ENCODE results near the gene ASAP2. TPM values are rescaled to one million over a fixed set of nuclear protein-coding genes. Genes with fewer than 3 reads are reported as not detected.
"Not testable (repeated sequence)": the region's sequence is repeated elsewhere in the genome, so short reads cannot be mapped to it uniquely, and the experiment has no call there.

Gene ASAP2
- total RNA-seq, 1 donor from 2014 or later: 24.3 TPM

DNA sequence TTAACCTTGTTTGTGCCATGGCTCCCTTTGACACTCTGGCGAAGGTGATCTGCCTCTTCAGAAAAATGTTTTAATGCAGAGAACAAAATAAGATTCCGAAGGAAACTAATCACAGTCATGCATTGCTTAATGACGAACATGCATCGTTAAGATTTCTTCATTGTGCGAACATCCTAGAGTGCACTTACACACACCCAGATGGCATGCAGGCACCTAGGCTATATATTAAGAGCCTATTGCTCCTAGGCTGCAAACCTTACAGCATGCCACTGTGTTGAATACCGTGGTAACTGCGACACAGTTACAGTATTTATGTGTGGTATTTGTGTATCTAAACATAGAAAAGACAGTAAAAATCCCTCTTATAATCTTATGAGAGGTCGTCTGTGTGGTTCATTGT, 8.3 kb downstream of the ASAP2 start:
- no peaks in the 10 kb centered on the region for H3K27me3 ChIP-seq (ENCODE audit: low read depth)
- TF ChIP-seq, protein P1, sequence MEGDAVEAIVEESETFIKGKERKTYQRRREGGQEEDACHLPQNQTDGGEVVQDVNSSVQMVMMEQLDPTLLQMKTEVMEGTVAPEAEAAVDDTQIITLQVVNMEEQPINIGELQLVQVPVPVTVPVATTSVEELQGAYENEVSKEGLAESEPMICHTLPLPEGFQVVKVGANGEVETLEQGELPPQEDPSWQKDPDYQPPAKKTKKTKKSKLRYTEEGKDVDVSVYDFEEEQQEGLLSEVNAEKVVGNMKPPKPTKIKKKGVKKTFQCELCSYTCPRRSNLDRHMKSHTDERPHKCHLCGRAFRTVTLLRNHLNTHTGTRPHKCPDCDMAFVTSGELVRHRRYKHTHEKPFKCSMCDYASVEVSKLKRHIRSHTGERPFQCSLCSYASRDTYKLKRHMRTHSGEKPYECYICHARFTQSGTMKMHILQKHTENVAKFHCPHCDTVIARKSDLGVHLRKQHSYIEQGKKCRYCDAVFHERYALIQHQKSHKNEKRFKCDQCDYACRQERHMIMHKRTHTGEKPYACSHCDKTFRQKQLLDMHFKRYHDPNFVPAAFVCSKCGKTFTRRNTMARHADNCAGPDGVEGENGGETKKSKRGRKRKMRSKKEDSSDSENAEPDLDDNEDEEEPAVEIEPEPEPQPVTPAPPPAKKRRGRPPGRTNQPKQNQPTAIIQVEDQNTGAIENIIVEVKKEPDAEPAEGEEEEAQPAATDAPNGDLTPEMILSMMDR (IDR thresholded peaks at IDR 0.05): no peak
- H3K9me3 ChIP-seq: no peaks in the 10 kb centered on the region
- H3K4me1 ChIP-seq: peaks cover 40% of the 10 kb centered on the region
- intact Hi-C loops (cut with DNase I): no loop called here
- no peaks in the 10 kb centered on the region for H3K36me3 ChIP-seq
- H3K4me3 ChIP-seq: no peak overlapping the region
- H3K27ac ChIP-seq: no peak overlapping the region
- DNase-seq (no peak), ATAC-seq (no peak)

DNA sequence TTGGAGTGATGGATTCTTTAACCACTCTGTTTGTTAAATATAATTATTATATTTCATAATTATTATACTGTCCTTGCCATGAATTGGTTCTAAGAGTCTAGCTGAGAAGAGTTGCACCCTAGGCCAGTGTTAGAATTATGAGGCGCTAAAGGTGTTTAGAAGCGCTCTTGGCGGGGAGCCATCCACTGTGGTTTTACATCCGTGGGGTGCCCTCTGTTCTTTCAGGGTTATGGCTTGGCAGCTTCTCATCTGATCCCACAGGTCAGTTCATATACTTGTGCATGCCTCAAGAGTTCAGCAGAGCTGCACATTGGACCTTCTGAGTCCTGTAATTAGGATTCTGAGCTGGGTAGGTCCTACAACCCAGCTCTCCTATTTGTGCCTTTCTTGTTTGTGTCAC, 9.1 kb downstream of the ASAP2 start:
- intact Hi-C loops (cut with DNase I): no loop called here
- TF ChIP-seq, protein P1 (IDR thresholded peaks at IDR 0.05): no peak
- Histone ChIP-seq H3K9me3 (no peaks in the 10 kb centered on the region), H3K27ac (no peak overlapping the region), H3K36me3 (no peaks in the 10 kb centered on the region), H3K4me3 (no peak overlapping the region), H3K27me3 (ENCODE audit: low read depth) (no peaks in the 10 kb centered on the region), H3K4me1 (peaks cover 37% of the 10 kb centered on the region)
- no peak for DNase-seq
- no peak for ATAC-seq

- peaks cover 40% of the 10 kb centered on the region for H3K4me1 ChIP-seq
- intact Hi-C loops (cut with DNase I); ATAC-seq: not testable (repeated sequence)
These were observed 9.5 kb downstream of the ASAP2 start for GRCh38 chr2:9216143-9216542.

DNA sequence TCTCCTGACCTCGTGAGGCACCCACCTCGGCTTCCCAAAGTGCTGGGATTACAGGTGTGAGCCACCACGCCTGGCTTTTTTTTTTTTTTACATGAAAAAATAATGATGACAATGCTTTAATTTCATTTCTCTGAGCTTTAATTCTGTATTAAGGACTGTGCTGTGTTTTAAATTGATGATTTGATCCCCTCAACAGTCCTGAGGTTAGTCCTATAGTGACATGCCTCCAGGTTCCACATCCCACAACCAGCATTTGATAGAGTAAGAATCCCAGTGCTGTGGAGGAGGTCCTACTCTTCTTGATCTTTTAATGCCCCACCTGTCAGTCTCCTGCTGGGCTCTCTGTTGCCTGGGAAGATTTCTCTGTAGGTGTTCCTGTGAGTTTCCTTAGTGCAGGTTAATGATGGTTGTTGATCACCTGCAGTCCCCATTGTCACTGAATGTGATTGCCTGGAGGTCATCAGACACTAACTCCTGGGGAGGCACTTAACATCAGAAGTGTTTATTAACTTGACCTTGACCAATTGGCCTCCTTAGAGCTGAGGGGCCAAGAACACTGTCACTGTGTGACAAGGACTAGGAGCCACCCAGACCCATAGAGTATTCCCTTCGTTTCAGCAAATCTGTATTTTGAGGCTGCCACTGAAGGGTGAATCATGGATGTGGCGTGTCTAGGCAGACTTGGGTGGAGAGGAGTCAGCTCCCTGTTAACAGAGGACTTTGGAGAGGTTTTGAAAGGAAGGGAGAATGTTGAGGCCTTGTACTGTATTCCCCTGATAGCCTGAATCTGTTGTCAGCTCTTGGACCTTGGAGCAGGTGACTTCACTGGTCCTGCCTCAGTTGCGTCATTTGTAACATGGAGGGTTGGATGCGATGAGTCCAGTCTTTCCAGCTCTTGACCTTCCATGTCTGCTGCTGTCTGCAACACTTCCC, 11.5 kb downstream of the ASAP2 start:
- intact Hi-C loops (cut with DNase I): no loop called here
- ATAC-seq (no peak), DNase-seq (no peak)
- H3K4me3 ChIP-seq: no peak overlapping the region
- H3K36me3 ChIP-seq: no peaks in the 10 kb centered on the region
- no peaks in the 10 kb centered on the region for H3K9me3 ChIP-seq
- no peak overlapping the region for H3K27ac ChIP-seq
- no peaks in the 10 kb centered on the region for H3K27me3 ChIP-seq (ENCODE audit: low read depth)
- TF ChIP-seq, protein P1 (IDR thresholded peaks at IDR 0.05): no peak
- peaks cover 37% of the 10 kb centered on the region for H3K4me1 ChIP-seq

More at GRCh38 chr2:9216143-9216542, 9.5 kb downstream of the ASAP2 start:
- not testable (repeated sequence) for H3K36me3 ChIP-seq; H3K27me3 ChIP-seq (ENCODE audit: low read depth); H3K9me3 ChIP-seq; H3K4me3 ChIP-seq; H3K27ac ChIP-seq; DNase-seq

GRCh38 chr2:9219027-9219445, 12.4 kb downstream of the ASAP2 start:
- H3K9me3 ChIP-seq: no peaks in the 10 kb centered on the region
- no peak for DNase-seq
- intact Hi-C loops (cut with DNase I): no loop called here
- no peaks in the 10 kb centered on the region for H3K36me3 ChIP-seq
- H3K4me1 ChIP-seq: peaks cover 34% of the 10 kb centered on the region
- no peak overlapping the region for H3K27ac ChIP-seq
- no peaks in the 10 kb centered on the region for H3K27me3 ChIP-seq (ENCODE audit: low read depth)
- no peak for ATAC-seq
- no peak overlapping the region for H3K4me3 ChIP-seq
- TF ChIP-seq, protein P1 (IDR thresholded peaks at IDR 0.05): no peak

DNA sequence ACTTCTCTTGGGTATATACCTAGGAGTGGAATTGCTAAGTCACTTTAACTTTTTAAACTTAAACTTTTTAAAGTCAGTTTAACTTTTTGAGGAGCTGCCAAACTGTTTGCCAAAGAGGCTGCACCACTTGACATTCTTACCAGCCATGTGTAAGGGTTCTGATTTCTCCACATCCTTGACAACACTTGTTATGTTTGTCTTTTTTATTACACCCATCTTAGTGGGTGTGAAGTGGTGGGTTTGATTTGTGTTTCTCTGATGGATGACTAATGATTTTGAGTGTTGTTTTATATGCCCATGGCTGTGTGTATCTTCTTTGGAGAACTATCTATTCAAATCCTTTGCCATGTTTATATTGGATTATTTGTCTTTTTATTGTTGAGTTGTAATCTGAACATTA, 13.6 kb downstream of the ASAP2 start:
- Histone ChIP-seq H3K4me1 (peaks cover 34% of the 10 kb centered on the region), H3K27me3 (ENCODE audit: low read depth) (no peaks in the 10 kb centered on the region), H3K9me3 (no peaks in the 10 kb centered on the region), H3K36me3 (no peaks in the 10 kb centered on the region), H3K27ac (no peak overlapping the region), H3K4me3 (no peak overlapping the region)
- TF ChIP-seq, protein P1 (IDR thresholded peaks at IDR 0.05): no peak
- intact Hi-C loops (cut with DNase I): no loop called here
- no peak for DNase-seq
- ATAC-seq: peak; percentile 46 to 76
